IMR-90 (cell line): ENCODE results near the gene PINK1. TPM values are rescaled to one million over a fixed set of nuclear protein-coding genes. Genes with fewer than 3 reads are reported as not detected.

Experiments used
- ATAC-seq: fragments of 200-7000 bp; cut with Tn5 transposase; 2 replicates; pipeline ENCODE4 v1.9.1; 2020; ENCODE audit warnings: low read depth, mild to moderate bottlenecking, moderate library complexity
- BruUV-seq: library from RNA; stranded (reverse); fragments of 400-500 nt; replicated peaks from 2 replicates; lab custom pipeline; 2021; lab: Mats Ljungman, UMichigan
- CTCF ChIA-PET: fragments of 300-600 bp; formaldehyde crosslinking; extraction: SDS; loops from one replicate; lab custom pipeline; 2021; ENCODE audit warnings: antibody characterized with exemption; lab: Yijun Ruan, JAX
- POLR2A ChIA-PET: fragments of 300-600 bp; sonication (Branson Sonifier 250); formaldehyde crosslinking; loops from one replicate; lab custom pipeline; 2022; ENCODE audit warnings: antibody characterized with exemption; ENCODE audit not compliant: unreplicated experiment; lab: Charles Lee
- DNase-seq: peaks from one replicate; pipeline ENCODE4 v3.0.0; 2013
- H2AFZ ChIP-seq: replicated peaks from 2 replicates; pipeline ENCODE3; 2013; ENCODE audit warnings: low read length, mild to moderate bottlenecking; ENCODE audit not compliant: poor library complexity
- H2AK5ac ChIP-seq: 2 replicates; pipeline ENCODE4 v1.6.1; 2013; ENCODE audit warnings: low read depth, low read length, inconsistent platforms
- H2AK9ac ChIP-seq: replicated peaks from 2 replicates; pipeline ENCODE3; 2013; ENCODE audit warnings: mild to moderate bottlenecking, low read depth, low read length, moderate library complexity; ENCODE audit not compliant: poor library complexity
- H2BK120ac ChIP-seq: 2 replicates; pipeline ENCODE4 v1.6.1; 2013; ENCODE audit warnings: low read depth, low read length, inconsistent platforms
- H2BK15ac ChIP-seq: 3 replicates; pipeline ENCODE4 v1.6.1; 2013; ENCODE audit warnings: low read depth, low read length, inconsistent platforms
- H2BK20ac ChIP-seq: 2 replicates; pipeline ENCODE4 v1.6.1; 2013; ENCODE audit warnings: low read depth, mild to moderate bottlenecking, inconsistent platforms, low read length, moderate library complexity
- H2BK5ac ChIP-seq: 2 replicates; pipeline ENCODE4 v1.6.1; 2013; ENCODE audit warnings: mild to moderate bottlenecking, low read depth, low read length, inconsistent platforms; ENCODE audit not compliant: poor library complexity, severe bottlenecking
- H3K14ac ChIP-seq: replicated peaks from 2 replicates; pipeline ENCODE4 v1.6.1; 2013; ENCODE audit warnings: low read depth, low read length, inconsistent platforms
- H3K18ac ChIP-seq: 2 replicates; pipeline ENCODE4 v1.6.1; 2013; ENCODE audit warnings: low read depth, low read length, control low read depth
- H3K23ac ChIP-seq: 2 replicates; pipeline ENCODE4 v1.6.1; 2013; ENCODE audit warnings: low read depth, low read length, inconsistent platforms
- H3K27ac ChIP-seq: 2 replicates; pipeline ENCODE4 v1.5.1; 2013; ENCODE audit warnings: mild to moderate bottlenecking, control low read depth, low read length; ENCODE audit not compliant: insufficient read depth
- H3K27me3 ChIP-seq: 2 replicates; pipeline ENCODE4 v1.6.1; 2013; ENCODE audit warnings: low read length; ENCODE audit not compliant: control insufficient read depth, insufficient read depth
- H3K36me3 ChIP-seq: 2 replicates; pipeline ENCODE4 v1.6.1; 2013; ENCODE audit warnings: low read length, mixed read lengths; ENCODE audit not compliant: control insufficient read depth, insufficient read depth
- H3K4ac ChIP-seq: 2 replicates; pipeline ENCODE4 v1.6.1; 2013; ENCODE audit warnings: low read depth, low read length, inconsistent platforms
- H3K4me1 ChIP-seq: 2 replicates; pipeline ENCODE4 v1.6.1; 2013; ENCODE audit warnings: low read length, mixed read lengths; ENCODE audit not compliant: control insufficient read depth, insufficient read depth
- H3K4me2 ChIP-seq: 2 replicates; pipeline ENCODE4 v1.6.1; 2013; ENCODE audit warnings: low read depth, mild to moderate bottlenecking, control low read depth, low read length, moderate library complexity
- H3K4me3 ChIP-seq: 2 replicates; pipeline ENCODE4 v1.5.1; 2013; ENCODE audit warnings: low read depth, mild to moderate bottlenecking, control low read depth, low read length, moderate library complexity; ENCODE audit not compliant: insufficient read depth
- H3K56ac ChIP-seq: 2 replicates; pipeline ENCODE4 v1.6.1; 2013; ENCODE audit warnings: low read length, inconsistent platforms; ENCODE audit not compliant: insufficient read depth; ENCODE audit errors: extremely low read depth
- H3K79me1 ChIP-seq, 2 experiments: 2 replicates each; pipeline ENCODE4 v1.6.1; 2013; ENCODE audit warnings: low read length in 2 of 2, inconsistent platforms in 1 of 2, low read depth in 1 of 2
- H3K9ac ChIP-seq: 2 replicates; pipeline ENCODE4 v1.6.1; 2013; ENCODE audit warnings: low read depth, low read length, control low read depth
- H3K9me1 ChIP-seq: 2 replicates; pipeline ENCODE4 v1.6.1; 2013; ENCODE audit warnings: low read length, inconsistent platforms; ENCODE audit not compliant: insufficient read depth
- H3K9me3 ChIP-seq: 2 replicates; pipeline ENCODE4 v1.6.1; 2013; ENCODE audit warnings: low read length; ENCODE audit not compliant: control insufficient read depth, insufficient read depth
- H4K20me1 ChIP-seq: 2 replicates; pipeline ENCODE4 v1.6.1; 2013; ENCODE audit warnings: low read length, inconsistent platforms; ENCODE audit not compliant: insufficient read depth
- H4K5ac ChIP-seq: 2 replicates; pipeline ENCODE4 v1.6.1; 2013; ENCODE audit warnings: mild to moderate bottlenecking, low read depth, low read length, control low read depth
- H4K8ac ChIP-seq, 2 experiments: 2 replicates each; pipeline ENCODE4 v1.6.1; 2013; ENCODE audit warnings: low read depth in 2 of 2, low read length in 2 of 2, control low read depth in 1 of 2, inconsistent platforms in 1 of 2
- H4K91ac ChIP-seq: 2 replicates; pipeline ENCODE4 v1.6.1; 2013; ENCODE audit warnings: low read depth, low read length, inconsistent platforms; ENCODE audit not compliant: insufficient read depth
- CEBPB ChIP-seq: IDR thresholded peaks from 2 replicates; pipeline ENCODE4 v1.6.1; 2012; ENCODE audit warnings: low read depth, low read length, improper control_type of control experiment
- RCOR1 ChIP-seq: IDR thresholded peaks from 2 replicates; pipeline ENCODE4 v1.6.1; 2012; ENCODE audit warnings: mild to moderate bottlenecking, low read length, improper control_type of control experiment; ENCODE audit not compliant: insufficient replicate concordance
- WGBS, 2 experiments: methylation state at CpG; one replicate each; pipeline versions ENCODE4 v1.1.5 to v1.1.7; 2013; ENCODE audit warnings: missing lambda C conversion rate in 2 of 2; ENCODE audit not compliant: insufficient read length in 1 of 2; ENCODE audit errors: extremely low coverage in 2 of 2; 5-methylcytosine and 5-hydroxymethylcytosine counted together
- dilution Hi-C: fragments of 300-500 bp; cut with HindIII; formaldehyde crosslinking; loops from one replicate; pipeline ENCODE4 v1.14.3; 2018; ENCODE audit warnings: low sequenced_read_pairs; ENCODE audit not compliant: unreplicated experiment
- in situ Hi-C: fragments of 300-500 bp; cut with MboI; formaldehyde crosslinking; loops from 3 replicates; pipeline ENCODE4 v1.14.3; 2019; ENCODE audit warnings: low sequenced_read_pairs, inconsistent platforms, mixed read lengths
- intact Hi-C: fragments of 100-400 bp; cut with micrococcal nuclease; formaldehyde crosslinking; loops from 2 replicates; pipeline ENCODE4 v1.10.0; 2022
- polyA plus RNA-seq, 3 experiments: library from polyadenylated mRNA; depleted of rRNA; stranded (reverse); fragments of >200 nt; gene quantifications; 2 replicates each; pipeline ENCODE4 v1.2.3, GENCODE V29; 2012; ENCODE audit warnings: low replicate concordance in 1 of 3
- total RNA-seq: library from RNA; depleted of rRNA; stranded (reverse); fragments of >200 nt; gene quantifications from 2 replicates; pipeline ENCODE4 v1.2.3, GENCODE V29; 2012

Gene PINK1
- total and polyA plus RNA-seq, 2 of the 4 experiments (the other 2 are of a cell fraction) = 52.9 to 55.2 TPM

GRCh38 chr1:20626098-20626427 is 7.2 kb upstream of the PINK1 start:
- DNase-seq (no peak), ATAC-seq (no peak)
- Histone ChIP-seq H4K8ac (no peak overlapping the region), H3K4ac (no peak overlapping the region), H3K23ac (no peak overlapping the region), H4K20me1 (no peaks in the 10 kb centered on the region), H3K9me3 (0 out of 2 replicates have a peak, but pooled peaks cover 2% of the 10 kb centered on the region), H3K56ac (no peak overlapping the region), H3K27me3 (peaks cover 4% of the 10 kb centered on the region), H3K4me2 (no peak overlapping the region), H3K4me3 (no peak overlapping the region), H4K91ac (no peak overlapping the region), H2BK5ac (no peak overlapping the region), H2BK120ac (no peak overlapping the region), H3K14ac (no peak overlapping the region), H4K5ac (no peak overlapping the region), H2AFZ (no peak overlapping the region), H2BK20ac (no peak overlapping the region), H2BK15ac (no peak overlapping the region), H3K4me1 (no peaks in the 10 kb centered on the region), H3K9ac (no peak overlapping the region), H2AK9ac (no peak overlapping the region), H2AK5ac (no peak overlapping the region), H3K79me1 (no peaks in the 10 kb centered on the region), H3K18ac (no peak overlapping the region), H3K9me1 (no peaks in the 10 kb centered on the region), H3K36me3 (no peaks in the 10 kb centered on the region), H3K27ac (no peak overlapping the region)
- POLR2A ChIA-PET = no interaction called here
- in situ Hi-C loops (loop anchor here (25.0 kb wide), 1 partner anchor 414 kb away; no protein-coding TSS in a partner anchor), dilution Hi-C loops (no loop called here), intact Hi-C loops (no loop called here)
- CTCF ChIA-PET = no interaction called here
- no TSS peak for BruUV-seq
- 78% methylated on average over 1 of the region's 1 CpG; no CpG with 5 or more reads in 1 of the 2 experiments for WGBS, 2 experiments
- TF ChIP-seq RCOR1 (no peak), CEBPB (no peak)
